OCI-LY1 (cell line): Measurements from ENCODE around the gene CPM.
A peak's percentile ranks its signal among the peaks of the same experiment; 100 is the strongest.
"Not testable (repeated sequence)": the region's sequence is repeated elsewhere in the genome, so short reads cannot be mapped to it uniquely, and the experiment has no call there.

Source experiments
- H2AFZ ChIP-seq: fragments of 200-600 bp; sonication (generic), shearing (Covaris generic); 2 replicates; pipeline ENCODE4 v1.6.0; 2014; ENCODE audit warnings: antibody characterized with exemption, mild to moderate bottlenecking, low read length
- H3F3A ChIP-seq: fragments of 200-600 bp; sonication (generic), shearing (Covaris generic); 2 replicates; pipeline ENCODE4 v1.6.0; 2014; ENCODE audit warnings: mild to moderate bottlenecking, antibody characterized with exemption, low read length, moderate library complexity; ENCODE audit not compliant: insufficient read depth
- H3K27ac ChIP-seq: fragments of 200-600 bp; sonication (generic); 2 replicates; pipeline ENCODE4 v1.5.1; 2014; ENCODE audit warnings: low read length, mixed run types, mild to moderate bottlenecking, low read depth; ENCODE audit not compliant: poor library complexity, severe bottlenecking
- H3K27me3 ChIP-seq: fragments of 200-600 bp; sonication (generic); 2 replicates; pipeline ENCODE4 v1.6.0; 2014; ENCODE audit warnings: antibody characterized with exemption, mild to moderate bottlenecking, low read length, moderate library complexity; ENCODE audit not compliant: insufficient read depth
- H3K36me3 ChIP-seq: fragments of 200-600 bp; sonication (generic); 2 replicates; pipeline ENCODE4 v1.6.1; 2014; ENCODE audit warnings: mild to moderate bottlenecking, antibody characterized with exemption, low read length, moderate library complexity, mixed read lengths; ENCODE audit not compliant: insufficient read depth
- H3K4me1 ChIP-seq: fragments of 200-600 bp; sonication (generic); 2 replicates; pipeline ENCODE4 v1.5.1; 2014; ENCODE audit warnings: mild to moderate bottlenecking, low read length, moderate library complexity; ENCODE audit not compliant: insufficient read depth, severe bottlenecking
- H3K4me2 ChIP-seq: fragments of 200-600 bp; sonication (generic), shearing (Covaris generic); 2 replicates; pipeline ENCODE4 v1.6.1; 2014; ENCODE audit warnings: low read length
- H3K4me3 ChIP-seq: fragments of 200-600 bp; sonication (generic); 2 replicates; pipeline ENCODE4 v1.5.1; 2014; ENCODE audit warnings: low read length, low read depth, mild to moderate bottlenecking, mixed read lengths; ENCODE audit not compliant: poor library complexity, severe bottlenecking
- H3K79me2 ChIP-seq: fragments of 200-600 bp; shearing (Covaris generic); 2 replicates; pipeline ENCODE4 v1.6.1; 2016; ENCODE audit warnings: mixed run types, low read length, mixed read lengths; ENCODE audit not compliant: insufficient read depth
- H3K9ac ChIP-seq: fragments of 200-600 bp; sonication (generic), shearing (Covaris generic); 2 replicates; pipeline ENCODE4 v1.6.1; 2014; ENCODE audit warnings: mild to moderate bottlenecking, low read length, mixed read lengths
- H3K9me2 ChIP-seq: fragments of 200-600 bp; sonication (generic), shearing (Covaris generic); 2 replicates; pipeline ENCODE4 v1.6.1; 2014; ENCODE audit warnings: low read depth, mild to moderate bottlenecking, low read length, mixed read lengths
- H3K9me3 ChIP-seq: fragments of 200-600 bp; shearing (Covaris generic); 2 replicates; pipeline ENCODE4 v1.6.1; 2014; ENCODE audit warnings: low read length, mixed read lengths
- H4K20me1 ChIP-seq: fragments of 200-600 bp; sonication (generic), shearing (Covaris generic); 2 replicates; pipeline ENCODE4 v1.6.0; 2016; ENCODE audit warnings: mild to moderate bottlenecking, low read length; ENCODE audit not compliant: insufficient read depth
- EZH2 ChIP-seq: fragments of 200-600 bp; sonication (generic), shearing (Covaris generic); IDR thresholded peaks from 2 replicates; pipeline ENCODE4 v1.8.0; 2017; ENCODE audit warnings: borderline replicate concordance, mixed run types, mild to moderate bottlenecking, antibody characterized with exemption, low read length, moderate library complexity, mixed read lengths
- TF ChIP-seq, protein P1 (sequence below): fragments of 200-600 bp; sonication (generic), shearing (Covaris generic); IDR thresholded peaks from 2 replicates; pipeline ENCODE4 v1.5.1; 2017; ENCODE audit warnings: mild to moderate bottlenecking, antibody characterized with exemption, low read length, moderate library complexity, mixed read lengths

CPM gene

GRCh38 chr12:68813242-68813593 is 119.8 kb downstream of the CPM start:
- Histone ChIP-seq H3K79me2 (peaks cover 85% of the 10 kb centered on the region), H3K4me3 (peak overlapping the region; percentile 85), H3K27ac (peak overlapping the region; percentile 99), H3K9me2 (no peaks in the 10 kb centered on the region), H2AFZ (no peak overlapping the region), H3K9ac (peak overlapping the region; percentile 36; the same call in 1 of the 2 replicates), H3K27me3 (no peaks in the 10 kb centered on the region), H3K36me3 (peaks cover 93% of the 10 kb centered on the region), H3K9me3 (no peaks in the 10 kb centered on the region), H4K20me1 (peaks cover 4% of the 10 kb centered on the region; the same call in 1 of the 2 replicates), H3K4me1 (peaks cover 52% of the 10 kb centered on the region), H3K4me2 (peak overlapping the region; percentile 42), H3F3A (peaks cover 4% of the 10 kb centered on the region; the same call in 1 of the 2 replicates)
- TF ChIP-seq, protein P1, sequence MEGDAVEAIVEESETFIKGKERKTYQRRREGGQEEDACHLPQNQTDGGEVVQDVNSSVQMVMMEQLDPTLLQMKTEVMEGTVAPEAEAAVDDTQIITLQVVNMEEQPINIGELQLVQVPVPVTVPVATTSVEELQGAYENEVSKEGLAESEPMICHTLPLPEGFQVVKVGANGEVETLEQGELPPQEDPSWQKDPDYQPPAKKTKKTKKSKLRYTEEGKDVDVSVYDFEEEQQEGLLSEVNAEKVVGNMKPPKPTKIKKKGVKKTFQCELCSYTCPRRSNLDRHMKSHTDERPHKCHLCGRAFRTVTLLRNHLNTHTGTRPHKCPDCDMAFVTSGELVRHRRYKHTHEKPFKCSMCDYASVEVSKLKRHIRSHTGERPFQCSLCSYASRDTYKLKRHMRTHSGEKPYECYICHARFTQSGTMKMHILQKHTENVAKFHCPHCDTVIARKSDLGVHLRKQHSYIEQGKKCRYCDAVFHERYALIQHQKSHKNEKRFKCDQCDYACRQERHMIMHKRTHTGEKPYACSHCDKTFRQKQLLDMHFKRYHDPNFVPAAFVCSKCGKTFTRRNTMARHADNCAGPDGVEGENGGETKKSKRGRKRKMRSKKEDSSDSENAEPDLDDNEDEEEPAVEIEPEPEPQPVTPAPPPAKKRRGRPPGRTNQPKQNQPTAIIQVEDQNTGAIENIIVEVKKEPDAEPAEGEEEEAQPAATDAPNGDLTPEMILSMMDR = no peak
- no peak for TF ChIP-seq EZH2

DNA sequence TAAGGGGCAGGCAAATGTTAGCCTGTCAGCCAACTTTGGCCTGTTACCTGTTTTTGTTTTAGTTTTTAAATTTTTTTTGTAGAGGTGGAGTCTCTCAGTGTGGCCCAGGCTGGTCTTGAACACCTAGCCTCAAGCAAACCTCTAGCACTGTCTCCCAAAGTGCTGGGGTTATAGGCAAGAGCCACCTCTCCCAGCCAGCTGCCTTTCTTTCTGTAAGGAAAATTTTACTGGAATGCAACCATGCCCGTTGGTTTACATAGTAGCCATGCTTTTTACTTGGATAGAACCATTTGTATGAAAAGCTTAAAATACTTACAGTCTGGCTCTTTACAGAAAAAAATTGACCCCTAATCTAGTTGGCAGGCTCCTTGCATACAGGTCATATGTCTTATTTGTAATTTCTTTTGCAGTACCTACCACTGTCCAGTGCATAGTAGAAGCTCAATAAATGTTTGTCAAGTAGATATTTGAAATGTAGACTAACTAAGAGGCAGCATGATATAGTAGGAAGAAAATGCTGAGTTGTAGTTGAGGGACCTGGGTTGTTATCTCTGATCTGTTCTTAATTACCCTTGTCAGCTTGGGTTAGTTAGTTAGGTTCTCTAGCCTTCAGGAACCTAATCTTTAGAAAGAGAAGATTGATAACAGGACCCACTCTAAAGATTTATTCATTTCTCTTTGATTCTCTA is 120.3 kb downstream of the CPM start:
- Histone ChIP-seq H2AFZ (no peak overlapping the region), H3K79me2 (peaks cover 85% of the 10 kb centered on the region), H3K4me1 (peaks cover 52% of the 10 kb centered on the region), H4K20me1 (peaks cover 4% of the 10 kb centered on the region; the same call in 1 of the 2 replicates), H3K27ac (peak overlapping the region; percentile 99), H3K9me2 (no peaks in the 10 kb centered on the region), H3K9me3 (no peaks in the 10 kb centered on the region), H3K9ac (peak overlapping the region; percentile 36), H3K27me3 (no peaks in the 10 kb centered on the region), H3K4me2 (peak overlapping the region; percentile 42), H3K4me3 (peak overlapping the region; percentile 85), H3K36me3 (peaks cover 88% of the 10 kb centered on the region), H3F3A (peaks cover 4% of the 10 kb centered on the region; the same call in 1 of the 2 replicates)
- TF ChIP-seq EZH2 = no peak
- TF ChIP-seq, protein P1 = no peak

- H3F3A ChIP-seq = not testable (repeated sequence)
- peak overlapping the region; percentile 85 for H3K4me3 ChIP-seq
These were observed 121.4 kb downstream of the CPM start for GRCh38 chr12:68811573-68811972.

DNA sequence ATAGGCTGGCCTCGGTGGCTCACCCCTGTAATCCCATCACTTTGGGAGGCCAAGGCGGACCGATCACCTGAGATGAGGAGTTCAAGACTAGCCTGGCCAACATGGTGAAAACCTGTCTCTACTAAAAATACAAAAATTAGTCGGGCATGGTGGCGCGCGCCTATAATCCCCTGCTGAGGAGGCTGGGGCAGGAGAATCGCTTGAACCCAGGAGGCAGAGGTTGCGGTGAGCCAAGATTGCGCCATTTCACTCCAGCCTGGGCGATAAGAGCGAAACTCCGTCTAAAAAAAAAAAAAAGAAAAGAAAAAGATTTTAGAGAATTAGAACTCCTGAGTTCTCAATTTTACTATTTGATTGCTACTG is 123.0 kb downstream of the CPM start:
- Histone ChIP-seq H3K4me2 (peak overlapping the region; percentile 69), H3K36me3 (peaks cover 62% of the 10 kb centered on the region)

More at GRCh38 chr12:68811573-68811972, 121.4 kb downstream of the CPM start:
- Histone ChIP-seq H3K4me1 (peaks cover 61% of the 10 kb centered on the region), H3K4me2 (peak overlapping the region; percentile 69), H3K36me3 (peaks cover 77% of the 10 kb centered on the region), H3K27ac (peak overlapping the region; percentile 99), H3K79me2 (peaks cover 78% of the 10 kb centered on the region)
- H3K9me3 ChIP-seq, H3K27me3 ChIP-seq, H4K20me1 ChIP-seq, H3K9me2 ChIP-seq, H3K9ac ChIP-seq, H2AFZ ChIP-seq: not testable (repeated sequence)

More for the DNA sequence above, 123.0 kb downstream of the CPM start:
- H3K9me3 ChIP-seq, H4K20me1 ChIP-seq, H3K27me3 ChIP-seq, H2AFZ ChIP-seq, H3K9me2 ChIP-seq, H3F3A ChIP-seq: not testable (repeated sequence)
- Histone ChIP-seq H3K27ac (peak overlapping the region; percentile 99), H3K4me1 (peaks cover 73% of the 10 kb centered on the region), H3K9ac (peak overlapping the region; percentile 98), H3K4me3 (peak overlapping the region; percentile 85), H3K79me2 (peaks cover 63% of the 10 kb centered on the region)
